Measurements from ENCODE around the gene C1S. TPM values are rescaled to one million over a fixed set of nuclear protein-coding genes. Genes with fewer than 3 reads are reported as not detected.
"Not testable (repeated sequence)": the region's sequence is repeated elsewhere in the genome, so short reads cannot be mapped to it uniquely, and the experiment has no call there.

The C1S gene
- total RNA-seq, 4 donors from 2014 or later, result 415 to 1,129 (median 638) TPM

DNA sequence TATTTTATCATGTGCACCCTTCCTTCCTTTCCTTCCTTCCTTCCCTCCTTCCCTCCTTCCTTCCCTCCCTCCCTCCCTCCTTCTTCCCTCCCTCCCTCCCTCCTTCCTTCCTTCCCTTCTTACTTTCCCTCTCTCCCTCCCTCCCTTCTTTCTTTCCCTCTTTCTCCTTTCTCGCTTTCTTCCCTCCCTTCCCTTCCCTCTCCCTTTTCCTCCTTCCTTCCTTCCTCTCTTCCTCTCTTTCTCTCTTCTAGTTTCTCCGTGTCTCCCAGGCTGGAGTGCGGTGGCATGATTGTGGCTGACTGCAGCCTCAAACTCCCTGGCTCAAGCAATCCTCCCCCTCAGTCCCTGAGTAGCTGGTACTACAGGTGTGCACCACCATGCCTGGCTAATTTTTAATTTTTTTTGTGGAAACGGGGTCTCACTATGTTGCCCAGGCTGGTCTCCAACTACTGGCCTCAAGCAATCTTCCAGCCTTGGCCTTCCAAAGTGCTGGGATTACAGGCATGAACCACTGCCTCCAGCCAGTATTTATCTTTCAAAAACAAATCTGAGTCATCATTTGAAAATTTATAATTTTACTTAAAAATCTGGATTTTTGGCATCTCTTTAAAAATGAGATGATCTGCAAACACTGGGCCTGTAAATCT is 40.7 kb downstream of the C1S start:
- Histone ChIP-seq H3K4me3 (no peak overlapping the region), H3K9me3 (peaks cover 0 to 7% (median 0%) of the 10 kb centered on the region in 4 donors), H3K27me3 (no peaks in the 10 kb centered on the region), H3K27ac (peak overlapping the region in 3 of 4 donors; percentile 15 to 50 (median 35)), H3K36me3 (peaks cover 0 to 80% (median 0%) of the 10 kb centered on the region in 3 donors), H3K4me1 (peaks cover 0 to 17% (median 3%) of the 10 kb centered on the region in 4 donors)
- no peak for DNase-seq (ENCODE audit: low spot score in 2 of 2)
- WGBS, 2 donors, result 85 to 90% methylated on average over 4 of the region's 4 CpGs
- TF ChIP-seq POLR2A (IDR thresholded peaks at IDR 0.05) (no peak), EP300 (IDR thresholded peaks at IDR 0.05) (no peak)
- TF ChIP-seq, protein P1, sequence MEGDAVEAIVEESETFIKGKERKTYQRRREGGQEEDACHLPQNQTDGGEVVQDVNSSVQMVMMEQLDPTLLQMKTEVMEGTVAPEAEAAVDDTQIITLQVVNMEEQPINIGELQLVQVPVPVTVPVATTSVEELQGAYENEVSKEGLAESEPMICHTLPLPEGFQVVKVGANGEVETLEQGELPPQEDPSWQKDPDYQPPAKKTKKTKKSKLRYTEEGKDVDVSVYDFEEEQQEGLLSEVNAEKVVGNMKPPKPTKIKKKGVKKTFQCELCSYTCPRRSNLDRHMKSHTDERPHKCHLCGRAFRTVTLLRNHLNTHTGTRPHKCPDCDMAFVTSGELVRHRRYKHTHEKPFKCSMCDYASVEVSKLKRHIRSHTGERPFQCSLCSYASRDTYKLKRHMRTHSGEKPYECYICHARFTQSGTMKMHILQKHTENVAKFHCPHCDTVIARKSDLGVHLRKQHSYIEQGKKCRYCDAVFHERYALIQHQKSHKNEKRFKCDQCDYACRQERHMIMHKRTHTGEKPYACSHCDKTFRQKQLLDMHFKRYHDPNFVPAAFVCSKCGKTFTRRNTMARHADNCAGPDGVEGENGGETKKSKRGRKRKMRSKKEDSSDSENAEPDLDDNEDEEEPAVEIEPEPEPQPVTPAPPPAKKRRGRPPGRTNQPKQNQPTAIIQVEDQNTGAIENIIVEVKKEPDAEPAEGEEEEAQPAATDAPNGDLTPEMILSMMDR (IDR thresholded peaks at IDR 0.05), result no peak

DNA sequence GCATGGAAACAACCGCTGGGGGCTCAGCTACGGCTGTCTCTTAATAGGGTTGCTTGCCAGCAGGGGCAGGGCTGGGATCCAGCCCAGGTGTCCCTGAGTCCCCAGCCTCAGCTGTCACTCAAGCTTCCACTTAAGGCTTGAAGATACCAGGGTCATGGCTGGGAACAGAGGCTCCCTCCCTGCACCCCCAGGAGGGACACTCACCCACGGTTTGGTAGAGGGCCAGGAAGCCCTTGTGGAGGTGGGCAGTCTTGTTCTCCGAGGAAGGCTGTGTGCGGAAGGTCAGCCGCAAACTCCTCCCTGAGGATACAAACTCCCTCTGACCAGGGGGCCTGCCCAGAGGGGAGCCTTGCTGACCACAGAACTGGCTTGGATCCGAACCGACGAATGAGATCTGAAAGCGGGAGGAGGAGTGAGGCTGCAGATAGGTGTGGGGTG is 41.2 kb downstream of the C1S start:
- peaks cover 0 to 22% (median 3%) of the 10 kb centered on the region in 4 donors for H3K4me1 ChIP-seq
- WGBS, 2 donors, result 61% methylated on average over 9 to 10 of the region's 10 CpGs
- no peak for DNase-seq (ENCODE audit: low spot score in 2 of 2)
- peaks cover 0 to 9% (median 0%) of the 10 kb centered on the region in 4 donors for H3K9me3 ChIP-seq
- TF ChIP-seq POLR2A (IDR thresholded peaks at IDR 0.05), result no peak
- TF ChIP-seq, protein P1 (IDR thresholded peaks at IDR 0.05), result no peak
- TF ChIP-seq EP300 (IDR thresholded peaks at IDR 0.05), result no peak
- H3K27ac ChIP-seq, result peak overlapping the region in 3 of 4 donors; percentile 15 to 35 (median 23)
- no peak overlapping the region for H3K4me3 ChIP-seq
- no peaks in the 10 kb centered on the region for H3K27me3 ChIP-seq
- H3K36me3 ChIP-seq, result peaks cover 0 to 80% (median 0%) of the 10 kb centered on the region in 3 donors

DNA sequence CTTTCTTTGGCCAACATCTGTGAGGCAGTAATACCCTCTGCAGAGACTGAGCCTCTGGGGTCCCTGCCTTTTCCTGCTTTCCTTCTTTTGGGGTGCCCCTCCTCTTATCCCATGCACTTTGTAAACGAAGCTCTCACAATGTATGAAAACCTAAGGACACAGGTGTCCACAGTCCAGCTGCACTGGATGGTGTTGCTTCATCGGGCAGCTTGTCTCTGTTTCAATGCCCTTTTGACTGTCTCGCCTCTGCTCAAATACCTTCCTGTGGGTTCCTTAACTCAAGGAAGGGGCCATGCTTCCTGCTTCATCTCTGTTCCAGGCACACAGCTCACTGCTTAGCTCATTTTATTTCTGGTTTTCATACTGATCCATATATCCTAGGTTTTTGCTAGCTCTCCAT is 42.1 kb downstream of the C1S start:
- H3K27ac ChIP-seq, result no peak overlapping the region
- H3K4me3 ChIP-seq, result no peak overlapping the region
- H3K9me3 ChIP-seq, result peaks cover 0 to 9% (median 0%) of the 10 kb centered on the region in 4 donors
- WGBS, 2 donors, result 66 to 77% methylated on average over 3 of the region's 3 CpGs
- peaks cover 0 to 72% (median 0%) of the 10 kb centered on the region in 3 donors for H3K36me3 ChIP-seq
- H3K27me3 ChIP-seq, result no peaks in the 10 kb centered on the region
- DNase-seq (ENCODE audit: low spot score in 2 of 2), result no peak
- H3K4me1 ChIP-seq, result peaks cover 0 to 31% (median 5%) of the 10 kb centered on the region in 4 donors
- TF ChIP-seq, protein P1 (IDR thresholded peaks at IDR 0.05), result no peak
- TF ChIP-seq POLR2A (IDR thresholded peaks at IDR 0.05) (no peak), EP300 (IDR thresholded peaks at IDR 0.05) (no peak)

DNA sequence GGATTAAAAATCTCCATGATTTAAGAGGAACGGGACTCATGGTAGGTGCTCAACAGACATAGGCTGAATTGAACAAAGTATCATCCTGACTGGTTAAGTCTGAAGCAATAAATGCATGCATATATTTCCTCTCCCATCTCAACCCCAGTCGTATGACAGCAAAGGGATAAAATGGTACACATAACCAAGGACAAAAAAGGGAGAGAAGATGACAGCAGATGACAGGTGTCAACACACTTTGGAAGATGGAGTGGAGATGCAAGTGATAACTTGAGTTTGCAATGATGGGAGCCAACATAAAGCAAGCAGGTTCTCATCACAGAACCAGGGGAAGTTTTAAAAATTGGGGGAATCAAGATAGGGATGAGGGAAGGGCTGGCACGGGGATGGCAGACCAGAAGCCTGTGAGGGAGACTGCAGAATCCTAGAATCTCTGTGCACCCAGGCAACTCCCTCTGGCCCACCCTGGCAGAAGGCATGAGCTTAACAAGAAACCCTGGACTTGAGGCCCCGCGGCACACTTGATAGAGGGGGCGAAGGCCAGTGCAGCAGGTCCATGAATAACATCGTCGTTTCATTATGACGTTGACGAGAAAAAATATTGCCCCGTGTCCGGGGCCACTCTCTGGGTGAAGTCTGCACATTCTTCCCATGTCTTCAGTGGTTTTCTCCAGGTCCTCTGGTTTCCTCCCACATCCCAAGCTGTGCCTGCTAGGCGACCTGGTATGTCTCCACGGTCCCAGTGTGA is 43.5 kb downstream of the C1S start:
- TF ChIP-seq EP300 (IDR thresholded peaks at IDR 0.05) (no peak), POLR2A (IDR thresholded peaks at IDR 0.05) (no peak)
- TF ChIP-seq, protein P1 (IDR thresholded peaks at IDR 0.05), result no peak
- H3K27me3 ChIP-seq, result no peaks in the 10 kb centered on the region
- peaks cover 0 to 59% (median 0%) of the 10 kb centered on the region in 3 donors for H3K36me3 ChIP-seq

DNA sequence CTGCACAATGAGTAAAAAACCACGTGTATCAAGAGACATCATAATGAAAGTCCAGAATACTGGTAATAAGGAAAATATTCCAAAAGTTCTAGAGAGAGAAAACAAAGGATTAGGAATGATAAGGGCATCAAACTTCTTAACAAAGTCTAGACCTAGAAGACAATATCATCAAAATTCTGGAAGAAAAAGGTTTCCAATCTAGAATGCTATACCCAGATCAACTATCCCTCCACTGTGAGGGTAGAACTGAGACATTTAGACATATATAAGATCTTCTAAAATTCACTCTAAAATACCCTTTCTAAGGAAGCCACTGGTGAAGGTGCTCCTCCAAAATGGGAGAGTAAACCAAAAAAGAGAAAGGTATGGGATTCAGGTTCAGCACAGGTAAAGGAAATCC is 45.6 kb downstream of the C1S start:
- DNase-seq (ENCODE audit: low spot score in 2 of 2), result no peak
- WGBS, 2 donors, result 91 to 93% methylated on average over 1 of the region's 1 CpG
- Histone ChIP-seq H3K27me3 (no peaks in the 10 kb centered on the region), H3K4me1 (peaks cover 0 to 50% (median 10%) of the 10 kb centered on the region in 4 donors), H3K9me3 (peaks cover 0 to 9% (median 0%) of the 10 kb centered on the region in 4 donors), H3K4me3 (no peak overlapping the region), H3K36me3 (peaks cover 0 to 46% (median 0%) of the 10 kb centered on the region in 3 donors), H3K27ac (peak overlapping the region in 2 of 4 donors; percentile 39 to 94)
- TF ChIP-seq, protein P1 (IDR thresholded peaks at IDR 0.05), result no peak
- TF ChIP-seq POLR2A (IDR thresholded peaks at IDR 0.05), result no peak
- no peak for TF ChIP-seq EP300 (IDR thresholded peaks at IDR 0.05)

More for the DNA sequence above, 43.5 kb downstream of the C1S start:
- Histone ChIP-seq H3K9me3 (peaks cover 0 to 9% (median 0%) of the 10 kb centered on the region in 4 donors), H3K27ac (no peak overlapping the region), H3K4me3 (no peak overlapping the region), H3K4me1 (peaks cover 0 to 35% (median 7%) of the 10 kb centered on the region in 4 donors)
- DNase-seq (ENCODE audit: low spot score in 2 of 2), result no peak
- 89 to 92% methylated on average over 14 of the region's 14 CpGs for WGBS, 2 donors

DNA sequence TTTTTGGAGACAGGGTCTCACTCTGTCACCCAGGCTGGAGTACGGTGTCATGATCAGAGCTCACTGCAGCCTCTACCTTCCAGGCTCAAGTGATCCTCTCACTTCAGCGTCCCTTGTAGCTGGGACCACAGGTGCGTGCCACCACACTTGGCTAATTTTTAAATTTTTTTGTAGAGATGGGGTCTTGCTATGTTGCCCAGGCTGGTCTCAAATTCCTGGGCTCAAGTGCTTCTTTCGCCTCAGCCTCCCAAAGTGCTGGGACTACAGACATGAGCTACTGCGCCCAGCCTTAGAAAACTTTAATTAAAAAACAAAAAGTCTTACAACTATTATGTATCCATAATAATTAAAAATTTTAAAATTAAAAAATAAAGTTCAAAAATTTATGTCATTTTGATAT is 46.7 kb downstream of the C1S start:
- not testable (repeated sequence) for H3K9me3 ChIP-seq; H3K27me3 ChIP-seq; DNase-seq (ENCODE audit: low spot score in 2 of 2)
- Histone ChIP-seq H3K4me3 (peak overlapping the region in 3 of 4 donors; percentile 52 to 68 (median 59)), H3K4me1 (peaks cover 0 to 47% (median 11%) of the 10 kb centered on the region in 4 donors), H3K27ac (peak overlapping the region; percentile 89 to 96 (median 94)), H3K36me3 (peaks cover 0 to 39% (median 0%) of the 10 kb centered on the region in 3 donors)
- WGBS, 2 donors, result 97 to 99% methylated on average over 5 of the region's 5 CpGs

Data from tibial nerve (tissue), 4 donors.